IPS-15b (cell line): ENCODE results near the gene MIPEP.

Experiments
- H3K27me3 ChIP-seq: one replicate; pipeline ENCODE4 v1.6.1; 2013; ENCODE audit warnings: low read length; ENCODE audit not compliant: control insufficient read depth, insufficient read depth
- H3K36me3 ChIP-seq: one replicate; pipeline ENCODE4 v1.6.1; 2013; ENCODE audit warnings: low read length; ENCODE audit not compliant: control insufficient read depth, insufficient read depth
- H3K4me1 ChIP-seq: one replicate; pipeline ENCODE4 v1.6.1; 2013; ENCODE audit warnings: mild to moderate bottlenecking, low read length; ENCODE audit not compliant: control insufficient read depth, insufficient read depth
- H3K4me3 ChIP-seq: one replicate; pipeline ENCODE4 v1.5.1; 2013; ENCODE audit warnings: low read depth, low read length
- H3K9ac ChIP-seq: one replicate; pipeline ENCODE4 v1.6.1; 2013; ENCODE audit warnings: low read depth, mild to moderate bottlenecking, low read length
- H3K9me3 ChIP-seq: one replicate; pipeline ENCODE4 v1.6.1; 2013; ENCODE audit warnings: mild to moderate bottlenecking, low read length; ENCODE audit not compliant: control insufficient read depth, insufficient read depth

MIPEP gene

GRCh38 chr13:23820530-23820929 is 68.7 kb downstream of the MIPEP start:
- no peak overlapping the region for H3K9ac ChIP-seq
- H3K4me1 ChIP-seq, result no peaks in the 10 kb centered on the region
- H3K4me3 ChIP-seq, result no peak overlapping the region
- H3K27me3 ChIP-seq, result no peaks in the 10 kb centered on the region
- no peaks in the 10 kb centered on the region for H3K36me3 ChIP-seq
- H3K9me3 ChIP-seq, result no peaks in the 10 kb centered on the region

- Histone ChIP-seq H3K4me1 (no peaks in the 10 kb centered on the region), H3K4me3 (no peak overlapping the region)
Measured at GRCh38 chr13:23817830-23818229, 71.4 kb downstream of the MIPEP start.

GRCh38 chr13:23817136-23817535 is 72.1 kb downstream of the MIPEP start:
- H3K27me3 ChIP-seq, result no peaks in the 10 kb centered on the region
- H3K9ac ChIP-seq, result no peak overlapping the region
- no peaks in the 10 kb centered on the region for H3K36me3 ChIP-seq
- no peaks in the 10 kb centered on the region for H3K9me3 ChIP-seq
- H3K4me3 ChIP-seq, result no peak overlapping the region
- no peaks in the 10 kb centered on the region for H3K4me1 ChIP-seq

More at GRCh38 chr13:23817830-23818229, 71.4 kb downstream of the MIPEP start:
- Histone ChIP-seq H3K36me3 (no peaks in the 10 kb centered on the region), H3K9me3 (no peaks in the 10 kb centered on the region), H3K27me3 (no peaks in the 10 kb centered on the region), H3K9ac (no peak overlapping the region)

DNA sequence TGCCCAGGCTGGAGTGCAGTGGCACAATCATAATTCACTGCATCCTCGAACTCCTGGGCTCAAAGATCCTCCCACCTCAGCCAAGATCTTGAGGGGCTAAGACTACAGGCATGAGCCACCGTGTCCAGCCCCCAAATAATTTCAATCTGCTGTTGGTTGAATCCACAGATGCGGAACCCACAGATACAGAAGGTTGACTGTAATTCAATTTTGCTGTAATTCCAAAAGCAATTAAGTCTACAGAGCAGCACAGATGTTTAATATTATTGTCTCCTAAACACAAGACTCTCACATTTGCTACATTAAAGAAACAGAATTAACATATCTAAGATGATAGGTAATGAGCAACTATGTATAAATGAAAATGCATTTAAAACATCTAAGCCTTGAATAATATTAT is 75.6 kb downstream of the MIPEP start:
- Histone ChIP-seq H3K4me3 (no peak overlapping the region), H3K36me3 (no peaks in the 10 kb centered on the region), H3K9me3 (no peaks in the 10 kb centered on the region), H3K27me3 (no peaks in the 10 kb centered on the region), H3K9ac (no peak overlapping the region), H3K4me1 (peaks cover 3% of the 10 kb centered on the region)

- Histone ChIP-seq H3K27me3 (no peaks in the 10 kb centered on the region), H3K4me1 (peaks cover 7% of the 10 kb centered on the region), H3K9ac (no peak overlapping the region), H3K36me3 (no peaks in the 10 kb centered on the region), H3K9me3 (no peaks in the 10 kb centered on the region), H3K4me3 (no peak overlapping the region)
Measured at GRCh38 chr13:23811366-23812062, 77.7 kb downstream of the MIPEP start.

GRCh38 chr13:23810685-23811240 is 78.4 kb downstream of the MIPEP start:
- H3K9me3 ChIP-seq, result no peaks in the 10 kb centered on the region
- peaks cover 7% of the 10 kb centered on the region for H3K4me1 ChIP-seq
- no peaks in the 10 kb centered on the region for H3K27me3 ChIP-seq
- H3K9ac ChIP-seq, result no peak overlapping the region
- H3K36me3 ChIP-seq, result no peaks in the 10 kb centered on the region
- no peak overlapping the region for H3K4me3 ChIP-seq

DNA sequence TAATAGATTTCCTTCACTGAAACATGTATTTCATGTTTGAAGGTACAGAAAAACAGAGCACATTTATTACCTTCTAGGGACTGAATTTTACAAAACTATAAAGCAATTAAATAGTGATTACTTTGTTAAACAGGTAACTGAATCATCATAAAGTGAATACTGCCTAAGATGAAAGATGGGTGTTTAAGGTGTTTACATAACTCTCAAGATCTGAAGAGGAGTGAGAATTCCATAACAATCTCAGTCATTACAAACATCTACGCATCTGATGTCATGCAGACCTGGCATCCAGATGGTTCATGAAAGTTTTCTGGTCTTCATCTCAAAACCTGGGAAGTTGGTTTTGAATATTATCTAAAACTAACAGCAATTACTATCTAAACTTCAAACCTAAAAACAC is 80.4 kb downstream of the MIPEP start:
- no peaks in the 10 kb centered on the region for H3K36me3 ChIP-seq
- no peaks in the 10 kb centered on the region for H3K9me3 ChIP-seq
- peaks cover 7% of the 10 kb centered on the region for H3K4me1 ChIP-seq
- no peak overlapping the region for H3K9ac ChIP-seq
- H3K4me3 ChIP-seq, result no peak overlapping the region
- H3K27me3 ChIP-seq, result no peaks in the 10 kb centered on the region

DNA sequence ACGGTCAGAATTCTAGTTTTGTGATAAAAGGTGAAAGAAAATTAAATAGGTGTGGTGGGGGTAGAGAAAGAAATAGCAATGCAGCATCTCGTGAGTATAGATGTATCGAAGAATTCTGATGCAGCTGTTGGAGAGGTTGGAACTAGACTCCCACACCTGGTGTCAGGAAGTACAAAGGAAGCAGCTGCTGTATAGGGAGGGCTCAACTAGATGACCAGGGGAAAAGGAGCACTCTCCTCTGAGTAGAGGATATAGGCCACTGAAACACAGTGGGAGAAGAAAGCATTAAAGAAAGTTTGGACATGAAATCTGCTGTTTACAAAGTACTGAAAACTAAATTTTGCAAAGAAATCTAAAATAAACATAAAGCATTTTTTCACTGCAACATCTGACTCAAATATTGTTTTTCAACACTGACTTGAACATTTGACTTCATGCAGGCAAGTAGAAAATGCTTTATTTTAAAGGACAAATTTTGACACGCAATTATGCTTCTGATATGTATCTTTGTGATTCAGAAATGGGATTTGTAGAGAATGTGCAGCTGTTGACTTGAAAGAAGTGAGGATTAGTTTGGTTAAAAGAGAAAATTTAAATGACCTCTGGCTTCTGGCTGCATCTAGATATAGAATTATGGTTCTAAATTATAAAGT is 82.2 kb downstream of the MIPEP start:
- H3K9me3 ChIP-seq, result no peaks in the 10 kb centered on the region
- H3K4me3 ChIP-seq, result no peak overlapping the region
- peaks cover 7% of the 10 kb centered on the region for H3K4me1 ChIP-seq
- H3K36me3 ChIP-seq, result no peaks in the 10 kb centered on the region
- no peaks in the 10 kb centered on the region for H3K27me3 ChIP-seq
- H3K9ac ChIP-seq, result no peak overlapping the region

- no peaks in the 10 kb centered on the region for H3K9me3 ChIP-seq
- H3K4me3 ChIP-seq, result no peak overlapping the region
- H3K27me3 ChIP-seq, result no peaks in the 10 kb centered on the region
- H3K36me3 ChIP-seq, result no peaks in the 10 kb centered on the region
- peaks cover 7% of the 10 kb centered on the region for H3K4me1 ChIP-seq
- H3K9ac ChIP-seq, result no peak overlapping the region
Measured at GRCh38 chr13:23805821-23806220, 83.4 kb downstream of the MIPEP start.

DNA sequence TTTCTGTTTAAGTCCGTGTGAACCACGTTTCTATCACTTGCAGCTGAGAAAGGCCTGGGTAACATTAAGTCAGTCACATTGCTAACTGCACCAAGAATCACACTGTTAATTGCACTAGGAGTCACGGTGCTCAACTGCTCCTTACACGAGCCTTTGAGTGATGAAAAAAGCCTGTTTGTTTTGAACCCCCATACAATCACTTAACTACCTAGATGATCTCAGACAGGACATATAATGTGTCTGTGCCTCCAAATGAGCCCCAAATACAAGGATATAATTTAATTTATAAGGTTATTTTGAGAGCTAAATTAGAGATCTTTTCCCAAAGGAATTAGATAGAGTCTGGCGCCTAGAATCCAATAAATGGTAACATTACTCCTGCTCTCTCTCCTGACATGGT is 84.1 kb downstream of the MIPEP start:
- Histone ChIP-seq H3K4me1 (peaks cover 7% of the 10 kb centered on the region), H3K27me3 (no peaks in the 10 kb centered on the region), H3K9me3 (no peaks in the 10 kb centered on the region), H3K36me3 (no peaks in the 10 kb centered on the region), H3K9ac (no peak overlapping the region), H3K4me3 (no peak overlapping the region)

DNA sequence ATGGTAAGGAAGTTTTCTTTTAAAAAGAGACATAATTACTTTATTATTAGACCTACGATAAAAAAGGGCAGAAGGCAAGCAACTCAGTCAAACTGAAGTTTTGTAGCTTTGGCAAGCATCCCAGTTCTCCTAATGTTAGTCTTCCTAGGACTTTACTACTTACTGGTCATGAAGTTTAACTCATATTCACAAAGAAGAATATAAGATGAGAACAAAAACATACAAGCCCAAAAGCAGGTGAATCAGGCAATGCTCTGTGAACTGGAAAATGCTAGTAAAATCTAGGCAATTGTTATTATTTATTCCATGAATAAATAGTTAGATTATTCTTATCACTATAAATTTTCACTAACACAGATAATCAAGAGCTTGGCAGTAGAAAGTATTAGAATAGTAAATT is 85.0 kb downstream of the MIPEP start:
- Histone ChIP-seq H3K4me1 (peaks cover 7% of the 10 kb centered on the region), H3K4me3 (no peak overlapping the region), H3K9me3 (no peaks in the 10 kb centered on the region), H3K9ac (no peak overlapping the region), H3K27me3 (no peaks in the 10 kb centered on the region), H3K36me3 (no peaks in the 10 kb centered on the region)

DNA sequence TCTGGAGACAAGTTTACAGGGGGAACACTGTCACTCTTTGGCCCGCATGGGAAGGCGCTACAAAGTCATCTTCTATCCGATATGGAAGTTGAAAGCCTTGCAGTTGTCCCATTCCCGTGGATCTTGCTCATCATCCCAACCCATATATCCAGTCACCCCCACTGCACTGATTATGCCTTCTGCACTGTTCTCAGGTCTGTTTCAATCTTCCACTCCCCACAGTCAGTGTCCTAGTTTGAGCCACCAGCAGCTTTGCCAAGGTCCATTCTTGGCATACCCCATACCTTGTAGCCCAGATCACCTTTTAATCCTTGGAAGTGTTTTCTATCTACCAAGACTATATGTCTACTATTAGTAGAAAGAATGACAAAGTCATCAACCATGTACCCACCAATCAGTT is 88.1 kb downstream of the MIPEP start:
- no peaks in the 10 kb centered on the region for H3K36me3 ChIP-seq
- H3K9me3 ChIP-seq, result no peaks in the 10 kb centered on the region
- no peak overlapping the region for H3K4me3 ChIP-seq
- H3K27me3 ChIP-seq, result no peaks in the 10 kb centered on the region
- H3K4me1 ChIP-seq, result no peaks in the 10 kb centered on the region
- H3K9ac ChIP-seq, result no peak overlapping the region
